ENCODE data around the gene RABGAP1L. TPM values are rescaled to one million over a fixed set of nuclear protein-coding genes. Genes with fewer than 3 reads are reported as not detected.

RABGAP1L gene
- total and polyA plus RNA-seq, 2 of the 8 experiments (the other 6 are each of a cell fraction or from before 2014, with no cell fraction given) = 33.3 to 156 TPM

DNA sequence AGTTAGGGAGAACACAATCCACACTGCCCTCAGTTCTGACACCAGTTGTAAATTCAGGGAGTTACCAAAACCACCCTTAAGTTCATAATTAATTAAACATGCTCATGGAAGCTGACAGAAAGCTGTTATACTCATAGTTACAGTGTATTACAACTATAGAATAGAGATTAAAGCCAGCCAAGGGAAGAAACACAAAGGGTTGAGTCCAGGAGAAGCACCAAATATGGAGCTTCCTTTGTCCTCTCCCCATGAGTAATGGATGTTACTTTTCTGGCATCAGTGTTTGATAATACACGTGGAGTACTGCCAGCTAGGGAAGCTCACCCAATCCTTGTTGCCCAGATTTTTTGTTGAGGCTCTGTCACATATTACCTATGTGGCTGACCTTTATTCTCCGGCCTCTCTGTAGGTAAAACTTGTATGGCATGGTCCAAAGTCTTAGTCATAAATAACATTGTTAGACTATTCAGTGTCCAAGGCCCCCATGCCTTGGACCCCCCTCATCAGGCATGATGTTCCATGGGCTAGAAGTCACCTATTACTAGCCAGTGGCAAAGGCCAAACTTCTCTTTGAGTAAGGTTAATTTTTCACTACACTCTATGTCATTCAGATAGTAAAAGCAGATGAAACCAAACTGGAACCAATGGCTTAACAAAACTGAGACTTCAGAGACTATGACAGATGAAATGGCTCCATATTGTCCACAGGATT lies 464.2 kb downstream of the RABGAP1L start:
- Histone ChIP-seq H3K4me1 (replicated peaks in 1 of 4; ENCODE audit: control insufficient read depth in 3 of 4, insufficient read depth in 4 of 4, low read length in 3 of 4) (no peaks in the 10 kb centered on the region; a peak in 1 of 7 replicates), H3K79me2 (ENCODE audit: control insufficient read depth in 1 of 2, insufficient read depth in 2 of 2, low read length in 2 of 2) (no peaks in the 10 kb centered on the region), H3K4me2 (ENCODE audit: insufficient read depth in 1 of 2, low read depth in 2 of 2, low read length in 2 of 2) (no peak overlapping the region), H2BK20ac (ENCODE audit: low read length) (no peak overlapping the region), H3K9ac (replicated peaks in 1 of 4; ENCODE audit: extremely low read depth in 1 of 4, low read depth in 3 of 4, low read length in 3 of 4) (no peak overlapping the region), H4K5ac (ENCODE audit: insufficient read length, low read depth, low read length) (no peak overlapping the region), H3K36me3 (ENCODE audit: control insufficient read depth in 2 of 4, insufficient read depth in 4 of 4, low read length in 3 of 4) (no peaks in the 10 kb centered on the region), H3K23ac (ENCODE audit: insufficient read length) (no peak overlapping the region), H3K9me3 (ENCODE audit: insufficient read depth in 2 of 2, low read depth in 1 of 2, low read length in 1 of 2) (no peaks in the 10 kb centered on the region), H3K79me1 (ENCODE audit: low read depth, low read length) (no peaks in the 10 kb centered on the region), H4K8ac (ENCODE audit: extremely low read depth, insufficient read depth, low read length) (no peak overlapping the region), H2AFZ (ENCODE audit: low read length) (no peak overlapping the region), H3K4ac (replicated peaks; ENCODE audit: insufficient read length, low read depth, low read length) (no peak overlapping the region), H3K4me3 (ENCODE audit: extremely low read depth in 1 of 4, insufficient read depth in 2 of 4, low read depth in 3 of 4, low read length in 4 of 4) (no peak overlapping the region), H4K20me1 (replicated peaks in 1 of 2; ENCODE audit: control insufficient read depth in 1 of 2, insufficient read depth in 2 of 2, low read length in 2 of 2) (no peaks in the 10 kb centered on the region), H3K23me2 (ENCODE audit: low read depth, low read length) (no peaks in the 10 kb centered on the region), H2BK5ac (ENCODE audit: low read depth, low read length) (no peak overlapping the region), H3K27me3 (replicated peaks in 1 of 4; ENCODE audit: control insufficient read depth in 3 of 4, extremely low read depth in 1 of 4, insufficient read depth in 3 of 4, low read length in 3 of 4) (no peaks in the 10 kb centered on the region), H3K27ac (ENCODE audit: low read depth, low read length) (no peak overlapping the region), H4K91ac (replicated peaks; ENCODE audit: insufficient read length, low read length) (no peak overlapping the region), H2BK12ac (ENCODE audit: low read depth, low read length) (no peak overlapping the region), H2BK120ac (replicated peaks; ENCODE audit: low read depth, low read length) (no peak overlapping the region), H3K56ac (replicated peaks; ENCODE audit: insufficient read length, low read depth, low read length) (no peak overlapping the region), H2BK15ac (ENCODE audit: low read length) (no peak overlapping the region), H2AK5ac (ENCODE audit: low read depth, low read length) (no peak overlapping the region), H3K18ac (ENCODE audit: extremely low read depth, low read length) (no peak overlapping the region), H3K14ac (ENCODE audit: insufficient read length) (no peak overlapping the region)
- CTCF ChIA-PET (ENCODE audit: partially characterized antibody) = no interaction called here
- POLR2A ChIA-PET (ENCODE audit: partially characterized antibody) = no interaction called here
- FAIRE-seq (no peak), DNase-seq (ENCODE audit: low read depth in 1 of 2, low spot score in 2 of 2) (no peak)
- 91% methylated on average over 2 of the region's 2 CpGs; no CpG with 5 or more reads in 1 of the 2 experiments for WGBS, 2 experiments (ENCODE audit: extremely low coverage in 1 of 2, insufficient coverage in 1 of 2, insufficient read length in 1 of 2, insufficient replicate concordance in 2 of 2, low coverage in 1 of 2, low lambda C conversion rate in 2 of 2, missing lambda C conversion rate in 1 of 2)
- TF ChIP-seq CEBPB (IDR thresholded peaks at IDR 0.05; ENCODE audit: low read depth, low read length) = no peak
- TF ChIP-seq CTBP2 (IDR thresholded peaks at IDR 0.05; ENCODE audit: borderline replicate concordance, insufficient read depth, insufficient read length, low read length) = no peak
- TF ChIP-seq SP2 (IDR thresholded peaks at IDR 0.05; ENCODE audit: low read length) = no peak
- TF ChIP-seq SIN3A (conservative IDR thresholded peaks at IDR 0.05 in 1 of 2, IDR thresholded peaks at IDR 0.05 in 1 of 2; ENCODE audit: low read depth in 1 of 2, low read length in 2 of 2) = no peak
- no peak for TF ChIP-seq SRF (IDR thresholded peaks at IDR 0.05; ENCODE audit: low read depth, low read length)
- no peak for TF ChIP-seq ZNF274 (IDR thresholded peaks at IDR 0.05; ENCODE audit: borderline replicate concordance, extremely low read depth, low read length)
- no peak for TF ChIP-seq GABPA (IDR thresholded peaks at IDR 0.05; ENCODE audit: borderline replicate concordance, insufficient read depth, low read length)
- TF ChIP-seq POU5F1 (IDR thresholded peaks at IDR 0.05; ENCODE audit: low read depth, low read length) = no peak
- TF ChIP-seq TAF7 (optimal IDR thresholded peaks at IDR 0.05; ENCODE audit: borderline replicate concordance, low read depth, low read length) = no peak

Measured in H1 (cell line).